Stimulated activated CD4-positive, alpha-beta T cell treated with anti-CD3 and anti-CD28 coated beads, TNF-alpha, amount 100 ng/mL, for 4 hours (primary cell): ENCODE measurements around the gene REPIN1.

ENCODE experiments used
- DNase-seq, 3 experiments: peaks; one replicate each; pipeline ENCODE4 v3.0.0-alpha.2; 2020; ENCODE audit warnings: low read depth in 3 of 3

REPIN1 gene

GRCh38 chr7:150406567-150407421 lies 38.2 kb downstream of the REPIN1 start:
- no peak for DNase-seq

- DNase-seq: no peak
Observed at GRCh38 chr7:150407588-150408392, 39.2 kb downstream of the REPIN1 start.

DNA sequence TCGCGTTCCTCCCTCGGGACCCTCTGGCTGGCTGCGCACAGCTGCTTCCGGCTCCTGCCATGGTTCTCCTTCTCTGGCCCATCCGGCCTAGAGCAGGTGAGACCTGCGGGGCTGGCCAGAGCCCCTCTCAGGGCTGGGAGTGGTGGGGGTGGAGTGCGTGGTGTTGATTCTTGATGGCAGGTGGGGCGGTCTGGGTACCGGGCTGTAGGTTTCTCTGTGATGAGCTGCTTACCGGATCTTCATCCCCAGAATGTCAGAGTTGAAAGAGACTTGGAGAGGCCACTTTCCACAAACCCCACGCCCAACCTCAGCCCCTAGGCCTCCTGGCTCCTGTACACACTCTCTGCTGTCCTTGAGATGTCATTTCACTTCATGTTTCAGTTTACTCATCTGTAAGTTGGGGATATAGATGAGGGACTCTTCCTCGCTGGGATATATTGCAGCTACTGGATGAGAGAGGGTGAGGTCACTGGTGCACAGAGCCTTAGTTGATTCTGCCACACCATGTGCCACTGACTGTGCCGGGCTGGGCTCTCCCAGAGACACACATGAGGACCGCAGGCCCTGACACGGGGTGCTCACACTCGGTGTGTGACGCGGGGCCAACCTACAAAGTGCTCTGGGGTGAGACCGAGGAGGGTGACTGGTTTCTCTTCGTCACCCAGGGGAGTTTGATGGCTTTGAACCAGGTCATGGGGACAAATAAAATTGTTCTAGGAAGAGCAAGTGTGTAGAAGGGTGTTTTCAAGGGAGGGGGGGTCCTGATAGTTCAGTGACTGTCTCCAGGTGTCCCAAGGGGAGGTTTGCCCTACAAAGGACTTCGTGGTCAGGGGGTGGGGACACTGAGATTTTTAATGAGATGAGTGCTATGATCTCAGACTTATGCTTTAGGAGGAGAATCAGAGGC lies 40.0 kb downstream of the REPIN1 start:
- DNase-seq: no peak

DNA sequence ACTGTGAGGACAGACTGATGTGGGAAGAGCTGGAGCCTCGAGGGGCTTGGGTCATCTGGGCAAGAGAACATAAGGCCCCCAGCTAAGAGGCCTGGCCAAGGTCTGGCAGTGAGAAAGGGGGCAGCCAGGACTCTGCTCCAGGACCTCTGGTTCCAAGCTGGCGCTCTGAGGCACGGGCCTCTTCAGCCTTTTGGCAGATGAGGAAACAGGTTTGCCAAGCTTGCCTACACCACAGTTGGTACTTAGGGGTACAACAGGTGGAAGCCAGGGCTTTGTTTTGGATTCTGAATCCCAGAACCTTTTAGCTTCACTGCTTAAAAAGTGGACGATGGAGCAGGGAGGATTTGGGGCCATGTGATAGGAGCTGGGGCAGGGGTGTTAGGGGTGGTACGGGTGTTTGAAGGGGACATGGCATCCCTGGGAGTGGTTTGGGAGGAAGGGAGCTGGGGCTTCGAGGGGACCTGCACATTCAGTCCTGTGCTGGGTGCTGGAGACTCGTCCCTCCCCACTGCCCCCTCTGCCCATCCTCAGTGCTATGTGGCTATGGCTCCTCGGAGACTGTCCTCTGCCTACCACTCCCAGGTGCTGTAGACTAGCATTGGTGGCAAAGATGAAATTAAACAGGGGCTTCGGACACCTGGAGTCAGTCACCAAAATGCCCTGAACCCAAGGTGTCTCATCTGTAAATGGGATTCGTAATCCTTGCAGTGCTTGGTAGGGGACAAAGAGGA lies 40.8 kb downstream of the REPIN1 start:
- no peak for DNase-seq

DNA sequence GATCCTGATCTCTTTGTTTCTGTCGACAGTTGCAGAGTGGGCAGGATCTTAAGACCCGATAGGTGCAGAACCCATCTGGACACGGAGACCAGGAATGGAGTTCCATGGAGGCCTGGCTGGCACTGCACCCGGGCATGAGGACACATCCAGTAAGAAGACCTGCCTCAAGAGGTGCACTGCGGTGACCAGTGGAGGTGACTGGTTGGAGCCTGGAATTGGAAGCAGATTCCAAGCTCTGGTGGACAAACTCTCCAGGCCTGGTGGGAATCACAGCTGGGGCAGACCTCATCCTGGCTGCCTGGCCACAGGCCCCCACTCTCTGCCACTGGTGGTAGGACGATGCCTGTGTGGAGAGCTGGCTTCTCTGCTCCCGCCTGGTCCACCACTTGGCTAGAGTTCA lies 41.5 kb downstream of the REPIN1 start:
- no peak for DNase-seq

- DNase-seq: no peak
Observed at GRCh38 chr7:150410680-150411346, 42.2 kb downstream of the REPIN1 start.

DNA sequence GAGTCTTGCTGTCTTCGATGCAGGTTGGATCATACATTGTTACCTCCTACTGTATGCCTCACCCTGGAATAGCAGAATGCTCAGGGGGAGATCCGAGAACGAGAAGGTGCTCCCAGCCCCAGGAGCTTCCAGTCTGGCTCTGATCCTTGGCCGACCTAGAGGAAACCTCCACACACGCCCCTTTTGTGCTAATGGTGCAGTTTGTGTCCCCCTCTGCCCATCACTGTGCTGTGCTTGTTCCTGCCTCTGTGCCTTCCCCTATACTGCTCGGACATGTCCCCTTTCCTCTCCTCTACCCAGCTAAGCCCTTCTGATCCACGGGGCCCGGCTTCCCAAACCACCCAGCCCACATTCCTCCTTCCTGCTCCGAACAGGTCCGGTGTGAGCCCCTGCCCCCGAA lies 43.0 kb downstream of the REPIN1 start:
- DNase-seq: no peak

DNA sequence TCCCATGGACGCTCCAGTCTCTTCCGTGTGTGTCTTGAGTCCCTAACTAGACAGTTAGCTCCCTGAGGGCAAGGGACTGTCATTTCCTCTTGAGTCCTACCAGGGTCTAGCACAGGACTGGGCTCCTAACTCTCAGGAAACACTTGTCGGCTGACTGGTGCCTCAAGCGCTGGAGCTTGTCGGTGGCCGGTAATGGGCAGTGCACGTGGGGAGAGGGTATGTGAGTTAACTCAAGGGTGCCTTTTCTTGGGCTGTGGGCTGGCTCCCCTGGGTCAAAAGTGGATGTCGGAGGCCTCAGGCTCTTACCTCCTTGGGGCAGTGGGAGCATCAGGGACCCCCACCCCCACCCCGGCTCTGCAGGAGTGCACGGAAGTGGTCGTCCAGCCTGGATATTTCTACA lies 43.4 kb downstream of the REPIN1 start:
- DNase-seq: no peak

DNA sequence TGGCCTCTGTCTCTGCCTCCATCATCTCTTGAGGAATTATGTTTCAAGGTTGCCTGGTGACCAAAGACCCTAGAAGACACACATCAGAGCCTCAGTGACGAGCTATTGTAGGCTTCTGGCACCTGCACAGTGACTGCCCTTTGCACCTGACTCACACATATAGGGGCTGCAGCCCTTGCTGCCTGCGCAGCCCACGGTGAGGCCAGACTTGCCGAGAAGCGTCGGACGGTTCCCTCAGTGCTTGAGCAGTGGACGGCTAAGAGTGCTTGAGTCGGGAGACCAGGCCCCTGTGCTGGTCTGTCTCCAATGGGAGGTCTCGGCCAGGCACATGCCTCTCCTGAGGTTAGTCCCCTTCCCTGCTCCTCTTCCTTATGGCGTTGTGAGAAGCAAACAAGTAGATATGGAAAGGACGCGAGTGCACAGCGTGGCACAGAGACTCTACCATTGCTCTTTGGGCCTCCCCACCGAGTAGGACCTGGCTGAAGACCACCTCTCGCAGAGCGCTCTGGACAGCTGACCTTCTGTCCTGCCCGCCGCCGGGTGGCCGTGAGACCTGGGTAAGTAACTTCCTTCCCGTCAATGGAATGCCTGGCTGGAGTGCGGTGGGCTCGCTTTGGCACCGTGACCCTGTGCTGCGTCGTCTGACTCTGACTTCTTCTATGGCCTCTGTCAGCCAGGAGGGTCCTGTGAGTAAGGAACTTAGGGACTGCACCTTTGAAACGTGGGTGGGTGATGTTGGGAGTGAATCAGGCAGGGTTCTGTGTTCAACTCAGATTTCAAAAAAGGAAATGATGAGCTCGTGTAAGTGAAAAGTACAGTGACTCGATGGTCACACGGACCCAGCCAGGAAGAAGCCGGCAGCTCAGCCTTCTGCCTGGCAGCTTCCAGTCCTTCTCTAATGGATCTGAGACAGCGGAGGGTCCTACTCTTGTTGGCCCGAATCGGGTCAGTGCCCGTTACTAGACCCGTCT lies 44.2 kb downstream of the REPIN1 start:
- DNase-seq: no peak

DNA sequence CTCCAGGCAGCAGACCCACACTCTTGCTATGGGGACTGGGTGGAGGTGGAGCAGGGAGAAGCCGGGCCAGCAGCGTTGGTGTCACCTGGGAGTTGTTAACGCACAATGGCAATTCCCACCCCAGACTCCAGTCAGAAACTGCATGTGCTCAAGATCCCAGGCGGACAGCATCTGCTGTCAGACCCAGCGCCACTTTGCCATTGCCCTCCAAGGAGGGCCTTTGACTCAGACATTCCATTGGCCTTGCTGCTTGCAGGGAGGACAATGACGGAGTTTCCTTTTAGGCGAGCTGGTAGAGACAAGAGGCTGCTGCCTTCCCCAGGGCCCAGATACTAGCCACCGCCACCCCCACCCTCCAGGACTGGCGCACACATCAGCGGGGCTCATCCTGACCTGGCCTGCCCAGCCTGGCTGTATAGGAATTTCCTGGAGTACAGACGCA lies 45.0 kb downstream of the REPIN1 start:
- no peak for DNase-seq

DNA sequence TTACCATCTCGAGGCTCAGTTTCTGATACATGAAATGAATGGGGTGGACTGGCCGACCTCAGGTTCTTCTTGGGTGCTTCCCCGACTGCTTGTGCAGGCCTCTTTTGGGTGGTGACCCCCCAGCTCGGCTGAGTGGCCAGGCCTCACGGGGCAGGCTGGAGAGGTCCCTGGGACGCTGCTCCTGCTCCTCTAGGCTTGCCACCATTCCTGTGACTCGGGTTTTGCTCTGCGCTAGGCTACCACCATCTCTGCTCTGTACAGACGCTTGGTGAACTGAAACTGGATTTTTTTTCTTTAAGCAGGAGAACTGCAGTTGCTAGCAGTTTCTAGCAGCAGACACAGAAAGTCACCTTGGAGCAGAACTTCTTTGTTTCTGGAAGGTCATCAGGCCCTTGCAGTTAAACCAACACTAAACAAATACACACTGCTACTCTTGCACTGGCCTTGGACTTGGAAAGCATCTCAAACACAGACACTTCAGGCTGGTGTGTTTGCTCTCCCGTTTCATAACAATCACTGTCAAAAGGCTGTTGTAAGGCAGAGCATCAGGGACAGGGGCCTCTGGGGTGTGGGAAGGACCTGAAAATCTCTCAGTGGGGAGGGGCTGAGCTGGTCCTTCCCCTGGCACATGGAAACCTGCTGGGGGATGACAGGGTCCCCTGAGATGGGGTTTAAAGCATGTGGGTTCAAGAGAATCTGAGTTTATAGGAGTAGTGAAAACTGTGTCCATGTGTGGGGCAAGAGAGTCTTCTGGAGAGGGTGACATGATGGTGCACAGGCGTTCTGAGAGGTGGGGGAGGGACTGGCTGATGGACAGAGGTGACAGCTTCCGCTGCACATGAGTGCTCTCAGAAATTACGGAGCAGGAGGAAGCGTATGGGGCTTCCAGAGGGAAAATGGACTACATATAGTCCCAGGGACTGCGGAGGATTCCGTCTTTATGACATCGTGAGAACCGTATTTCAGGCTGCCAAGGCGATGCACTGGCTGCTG lies 46.8 kb downstream of the REPIN1 start:
- no peak for DNase-seq

DNA sequence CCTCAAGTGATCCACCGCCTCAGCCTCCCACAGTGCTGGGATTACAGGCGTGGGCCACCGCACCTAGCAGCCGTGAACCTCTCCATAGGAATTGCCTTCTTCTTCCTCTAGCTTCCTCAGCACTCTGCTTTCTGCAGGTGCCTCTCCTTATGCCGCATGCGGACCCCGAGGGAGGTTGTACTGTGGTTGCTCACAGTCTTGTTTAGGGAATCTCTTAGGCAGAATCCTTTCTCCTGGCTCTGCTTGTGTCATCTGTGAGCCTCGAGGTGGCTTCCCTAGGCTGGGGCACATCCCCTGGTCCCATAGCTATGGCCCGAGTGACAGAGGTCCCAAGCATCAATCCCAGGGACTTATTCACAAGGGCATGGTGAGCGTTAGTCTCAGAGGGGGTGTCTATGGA lies 48.6 kb downstream of the REPIN1 start:
- no peak for DNase-seq

GRCh38 chr7:150417863-150418262 lies 49.2 kb downstream of the REPIN1 start:
- DNase-seq: no peak

DNA sequence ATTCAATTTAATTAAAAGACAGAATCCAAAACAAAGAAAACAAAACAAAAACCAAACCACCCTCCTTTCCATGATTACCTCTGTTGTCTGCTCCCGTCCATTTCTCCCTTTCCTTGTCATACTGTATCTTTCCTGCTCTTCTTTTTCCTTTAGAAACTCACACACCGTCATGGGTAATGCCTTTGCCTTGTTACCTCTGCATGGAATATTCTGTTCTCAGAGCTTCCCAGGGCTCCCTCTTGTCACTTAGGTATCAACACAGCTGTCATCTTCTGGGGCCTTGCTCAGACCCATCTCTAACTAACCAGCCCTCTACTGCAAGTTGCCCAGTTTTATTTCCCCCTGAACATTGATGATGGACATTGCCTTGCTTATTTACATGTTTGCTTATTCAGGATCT lies 51.6 kb downstream of the REPIN1 start:
- DNase-seq: no peak

GRCh38 chr7:150420987-150421674 lies 52.5 kb downstream of the REPIN1 start:
- peak; percentile 67 to 78 (median 67) for DNase-seq

DNA sequence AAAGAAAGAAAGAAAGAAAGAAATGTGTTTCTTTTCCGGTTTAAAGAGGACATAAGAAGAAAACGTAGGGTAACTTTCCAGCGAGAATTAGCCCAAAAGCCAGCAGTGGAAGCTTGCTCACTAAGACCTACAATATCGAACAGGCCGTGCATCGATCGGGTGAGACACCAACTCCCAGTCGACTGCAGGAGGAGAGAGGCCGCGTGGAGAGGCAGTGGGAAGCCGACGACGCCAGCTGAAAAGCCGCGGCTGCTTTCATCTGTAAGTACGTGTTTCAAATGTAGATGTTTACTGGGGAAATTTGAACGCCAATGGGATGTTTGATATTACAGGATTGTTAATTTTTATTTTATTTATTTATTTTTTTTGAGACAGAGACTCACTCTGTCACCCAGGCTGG lies 53.2 kb downstream of the REPIN1 start:
- DNase-seq: no peak
